Measurements from ENCODE around the gene DMXL1. TPM values are rescaled to one million over a fixed set of nuclear protein-coding genes. Genes with fewer than 3 reads are reported as not detected.

Gene DMXL1
- total RNA-seq, 1 donor from 2014 or later = 56.5 TPM

GRCh38 chr5:119284031-119284430, 213.1 kb downstream of the DMXL1 start:
- Histone ChIP-seq H3K36me3 (no peaks in the 10 kb centered on the region), H3K9me3 (no peaks in the 10 kb centered on the region), H3K27ac (no peak overlapping the region), H3K27me3 (no peaks in the 10 kb centered on the region), H3K4me3 (no peak overlapping the region), H3K4me1 (peaks cover 57% of the 10 kb centered on the region)
- no peak for DNase-seq (ENCODE audit: extremely low spot score in 2 of 2)
- intact Hi-C loops (cut with DNase I) = no loop called here
- TF ChIP-seq, protein P1, sequence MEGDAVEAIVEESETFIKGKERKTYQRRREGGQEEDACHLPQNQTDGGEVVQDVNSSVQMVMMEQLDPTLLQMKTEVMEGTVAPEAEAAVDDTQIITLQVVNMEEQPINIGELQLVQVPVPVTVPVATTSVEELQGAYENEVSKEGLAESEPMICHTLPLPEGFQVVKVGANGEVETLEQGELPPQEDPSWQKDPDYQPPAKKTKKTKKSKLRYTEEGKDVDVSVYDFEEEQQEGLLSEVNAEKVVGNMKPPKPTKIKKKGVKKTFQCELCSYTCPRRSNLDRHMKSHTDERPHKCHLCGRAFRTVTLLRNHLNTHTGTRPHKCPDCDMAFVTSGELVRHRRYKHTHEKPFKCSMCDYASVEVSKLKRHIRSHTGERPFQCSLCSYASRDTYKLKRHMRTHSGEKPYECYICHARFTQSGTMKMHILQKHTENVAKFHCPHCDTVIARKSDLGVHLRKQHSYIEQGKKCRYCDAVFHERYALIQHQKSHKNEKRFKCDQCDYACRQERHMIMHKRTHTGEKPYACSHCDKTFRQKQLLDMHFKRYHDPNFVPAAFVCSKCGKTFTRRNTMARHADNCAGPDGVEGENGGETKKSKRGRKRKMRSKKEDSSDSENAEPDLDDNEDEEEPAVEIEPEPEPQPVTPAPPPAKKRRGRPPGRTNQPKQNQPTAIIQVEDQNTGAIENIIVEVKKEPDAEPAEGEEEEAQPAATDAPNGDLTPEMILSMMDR (IDR thresholded peaks at IDR 0.05) = no peak
- TF ChIP-seq POLR2AphosphoS5 (IDR thresholded peaks at IDR 0.05; ENCODE audit: insufficient read depth in 1 of 2, low read depth in 1 of 2) (no peak), POLR2A (IDR thresholded peaks at IDR 0.05) (no peak)

- H3K27me3 ChIP-seq = no peaks in the 10 kb centered on the region
- no peaks in the 10 kb centered on the region for H3K9me3 ChIP-seq
- no peak for DNase-seq (ENCODE audit: extremely low spot score in 2 of 2)
- H3K4me1 ChIP-seq = peaks cover 60% of the 10 kb centered on the region
- TF ChIP-seq, protein P1 (IDR thresholded peaks at IDR 0.05) = no peak
- TF ChIP-seq POLR2AphosphoS5 (IDR thresholded peaks at IDR 0.05; ENCODE audit: insufficient read depth in 1 of 2, low read depth in 1 of 2) (no peak), POLR2A (IDR thresholded peaks at IDR 0.05) (no peak)
- intact Hi-C loops (cut with DNase I) = no loop called here
- H3K36me3 ChIP-seq = no peaks in the 10 kb centered on the region
- no peak overlapping the region for H3K27ac ChIP-seq
- H3K4me3 ChIP-seq = no peak overlapping the region
Measured at GRCh38 chr5:119285070-119285916, 214.4 kb downstream of the DMXL1 start.

GRCh38 chr5:119286511-119287488, 215.9 kb downstream of the DMXL1 start:
- Histone ChIP-seq H3K4me3 (no peak overlapping the region), H3K36me3 (no peaks in the 10 kb centered on the region), H3K27ac (no peak overlapping the region), H3K4me1 (peaks cover 60% of the 10 kb centered on the region), H3K27me3 (no peaks in the 10 kb centered on the region), H3K9me3 (no peaks in the 10 kb centered on the region)
- intact Hi-C loops (cut with DNase I) = no loop called here
- DNase-seq (ENCODE audit: extremely low spot score in 2 of 2) = no peak
- TF ChIP-seq POLR2AphosphoS5 (IDR thresholded peaks at IDR 0.05; ENCODE audit: insufficient read depth in 1 of 2, low read depth in 1 of 2) (no peak), POLR2A (IDR thresholded peaks at IDR 0.05) (no peak)

GRCh38 chr5:119287547-119288111, 216.7 kb downstream of the DMXL1 start:
- TF ChIP-seq POLR2A (IDR thresholded peaks at IDR 0.05) (no peak), POLR2AphosphoS5 (IDR thresholded peaks at IDR 0.05; ENCODE audit: insufficient read depth in 1 of 2, low read depth in 1 of 2) (no peak)
- TF ChIP-seq, protein P1 (IDR thresholded peaks at IDR 0.05) = no peak
- no peak overlapping the region for H3K4me3 ChIP-seq
- no peaks in the 10 kb centered on the region for H3K9me3 ChIP-seq
- no peaks in the 10 kb centered on the region for H3K27me3 ChIP-seq
- H3K27ac ChIP-seq = no peak overlapping the region
- intact Hi-C loops (cut with DNase I) = no loop called here
- H3K36me3 ChIP-seq = no peaks in the 10 kb centered on the region
- H3K4me1 ChIP-seq = peaks cover 55% of the 10 kb centered on the region
- no peak for DNase-seq (ENCODE audit: extremely low spot score in 2 of 2)

DNA sequence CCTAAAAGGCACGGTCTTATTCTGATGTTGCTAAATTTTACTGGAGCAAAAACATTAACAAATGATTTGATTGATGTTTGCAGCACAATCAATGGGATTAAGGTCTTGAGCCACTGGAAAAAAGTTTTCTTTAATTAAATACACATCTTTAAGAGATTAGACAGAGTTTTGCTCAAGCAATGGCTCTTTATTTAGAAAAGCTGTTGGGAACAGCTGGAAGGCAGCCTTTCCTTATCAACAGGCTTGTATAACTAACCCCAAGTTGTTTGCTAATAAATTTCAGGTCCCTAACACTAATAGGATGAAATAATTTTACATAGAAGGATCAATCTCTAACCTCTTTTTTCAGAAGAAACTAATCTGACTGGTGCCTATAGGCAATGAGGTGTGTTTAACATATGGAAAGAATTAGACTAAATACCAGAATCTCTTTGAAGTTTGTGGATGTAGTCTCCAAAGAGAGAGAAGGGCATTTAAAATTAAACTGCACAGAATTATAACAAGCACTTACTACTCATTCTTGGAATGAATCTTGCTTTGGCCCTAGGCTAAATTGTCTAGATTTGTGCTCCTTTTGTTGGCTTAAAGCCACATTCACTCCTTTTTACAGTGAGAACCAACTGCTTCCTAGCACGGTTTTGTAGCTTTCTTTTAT, 217.6 kb downstream of the DMXL1 start:
- Histone ChIP-seq H3K27ac (no peak overlapping the region), H3K4me3 (no peak overlapping the region), H3K27me3 (no peaks in the 10 kb centered on the region), H3K36me3 (no peaks in the 10 kb centered on the region), H3K4me1 (peaks cover 50% of the 10 kb centered on the region), H3K9me3 (no peaks in the 10 kb centered on the region)
- no peak for TF ChIP-seq POLR2A (IDR thresholded peaks at IDR 0.05)
- TF ChIP-seq, protein P1 (IDR thresholded peaks at IDR 0.05) = no peak
- TF ChIP-seq POLR2AphosphoS5 (IDR thresholded peaks at IDR 0.05; ENCODE audit: insufficient read depth in 1 of 2, low read depth in 1 of 2) = no peak
- intact Hi-C loops (cut with DNase I) = no loop called here
- no peak for DNase-seq (ENCODE audit: extremely low spot score in 2 of 2)

Data from vagina (tissue), 2 donors.